Right atrium auricular region (tissue), 2 donors: ENCODE data around the gene SPEM2. TPM values are rescaled to one million over a fixed set of nuclear protein-coding genes. Genes with fewer than 3 reads are reported as not detected.

Source experiments
- DNase-seq: peaks from one replicate; pipeline ENCODE4 v3.0.0-alpha.2; 2019; ENCODE audit warnings: low spot score
- H3K27ac ChIP-seq, 2 donors: fragments of 200-600 bp; sonication (generic); 1 replicate in 1 of 2; 2 replicates in 1 of 2; pipeline ENCODE4 v1.5.1; 2016 to 2019
- H3K27me3 ChIP-seq, 2 donors: fragments of 200-600 bp; sonication (generic); one replicate each; pipeline versions ENCODE4 v1.5.1 to v1.6.0; 2017 to 2019
- H3K36me3 ChIP-seq: fragments of 200-600 bp; sonication (generic); one replicate; pipeline ENCODE4 v1.5.1; 2016
- H3K4me1 ChIP-seq, 2 donors: fragments of 200-600 bp; sonication (generic); one replicate each; pipeline versions ENCODE4 v1.5.1 to v1.6.0; 2017 to 2019
- H3K4me3 ChIP-seq, 2 donors: fragments of 200-600 bp; sonication (generic); 1 replicate in 1 of 2; 2 replicates in 1 of 2; pipeline ENCODE4 v1.5.1; 2017 to 2019; ENCODE audit warnings: mild to moderate bottlenecking in 1 of 2, moderate library complexity in 1 of 2
- H3K9me3 ChIP-seq, 2 donors: fragments of 200-600 bp; sonication (generic); one replicate each; pipeline ENCODE4 v1.5.1; 2019
- CTCF ChIP-seq, 2 donors: fragments of 200-600 bp; sonication (generic); IDR thresholded peaks; one replicate each; pipeline ENCODE4 v1.5.1; 2019; ENCODE audit warnings: antibody characterized with exemption in 2 of 2
- total RNA-seq, 2 donors: library from RNA; depleted of rRNA; stranded (reverse); fragments of >200 nt; gene quantifications; one replicate each; pipeline ENCODE4 v1.1.0, GENCODE V29; 2016

The SPEM2 gene
- total RNA-seq, 2 donors from 2014 or later = not detected

GRCh38 chr17:7426896-7427489 is 1.6 kb downstream of the SPEM2 start:
- H3K4me3 ChIP-seq = no peak overlapping the region
- H3K9me3 ChIP-seq = no peaks in the 10 kb centered on the region
- no peaks in the 10 kb centered on the region for H3K36me3 ChIP-seq
- H3K27ac ChIP-seq = no peak overlapping the region
- H3K4me1 ChIP-seq = no peaks in the 10 kb centered on the region
- H3K27me3 ChIP-seq = no peaks in the 10 kb centered on the region
- no peak for DNase-seq
- no peak for TF ChIP-seq CTCF (IDR thresholded peaks at IDR 0.05)

- Histone ChIP-seq H3K9me3 (no peaks in the 10 kb centered on the region), H3K4me1 (no peaks in the 10 kb centered on the region), H3K27me3 (no peaks in the 10 kb centered on the region), H3K36me3 (no peaks in the 10 kb centered on the region), H3K27ac (no peak overlapping the region), H3K4me3 (no peak overlapping the region)
- no peak for DNase-seq
- TF ChIP-seq CTCF (IDR thresholded peaks at IDR 0.05) = no peak
Measured at GRCh38 chr17:7427549-7427948, 2.1 kb downstream of the SPEM2 start.

GRCh38 chr17:7428557-7428956 is 3.1 kb downstream of the SPEM2 start, which contains the start of gene SPEM3:
Gene SPEM3, plus strand, starts transcription at chr17:7428857. Its CDS starts 46 bp downstream, at chr17:7428903.
- no peak within 1 kb of the TSS for H3K27ac ChIP-seq
- no peak for TF ChIP-seq CTCF (IDR thresholded peaks at IDR 0.05)
- DNase-seq = no peak

GRCh38 chr17:7429722-7430121 is 4.3 kb downstream of the SPEM2 start:
- H3K4me3 ChIP-seq = no peak overlapping the region
- H3K36me3 ChIP-seq = no peaks in the 10 kb centered on the region
- no peak overlapping the region for H3K27ac ChIP-seq
- no peaks in the 10 kb centered on the region for H3K4me1 ChIP-seq
- no peak for TF ChIP-seq CTCF (IDR thresholded peaks at IDR 0.05)
- H3K9me3 ChIP-seq = no peaks in the 10 kb centered on the region
- DNase-seq = no peak
- no peaks in the 10 kb centered on the region for H3K27me3 ChIP-seq

More at GRCh38 chr17:7428557-7428956, 3.1 kb downstream of the SPEM2 start, which contains the start of gene SPEM3:
- Histone ChIP-seq H3K36me3 (no peaks in the 10 kb centered on the region), H3K4me3 (no peak within 1 kb of the TSS), H3K27me3 (no peaks in the 10 kb centered on the region), H3K9me3 (no peaks in the 10 kb centered on the region), H3K4me1 (no peaks in the 10 kb centered on the region)

GRCh38 chr17:7431231-7431630 is 5.8 kb downstream of the SPEM2 start:
- Histone ChIP-seq H3K27me3 (no peaks in the 10 kb centered on the region), H3K4me3 (no peak overlapping the region), H3K9me3 (no peaks in the 10 kb centered on the region), H3K4me1 (peaks cover 0 to 11% of the 10 kb centered on the region in 2 donors), H3K27ac (no peak overlapping the region), H3K36me3 (no peaks in the 10 kb centered on the region)
- no peak for DNase-seq
- no peak for TF ChIP-seq CTCF (IDR thresholded peaks at IDR 0.05)

- DNase-seq = no peak
- Histone ChIP-seq H3K4me3 (no peak overlapping the region), H3K4me1 (peaks cover 0 to 21% of the 10 kb centered on the region in 2 donors), H3K27ac (no peak overlapping the region), H3K36me3 (no peaks in the 10 kb centered on the region), H3K27me3 (no peaks in the 10 kb centered on the region), H3K9me3 (no peaks in the 10 kb centered on the region)
- TF ChIP-seq CTCF (IDR thresholded peaks at IDR 0.05) = no peak
Measured at GRCh38 chr17:7432296-7432695, 6.9 kb downstream of the SPEM2 start.
